PC-9 (cell line): ENCODE data around the gene SEC31A.
"Not testable (repeated sequence)": the region's sequence is repeated elsewhere in the genome, so short reads cannot be mapped to it uniquely, and the experiment has no call there.

Experiments used
- EZH2 ChIP-seq: fragments of 200-600 bp; sonication (generic); IDR thresholded peaks from 2 replicates; pipeline ENCODE4 v1.8.0; 2017; ENCODE audit warnings: antibody characterized with exemption, low read depth
- TF ChIP-seq, protein P1 (sequence below): fragments of 200-600 bp; sonication (generic); conservative IDR thresholded peaks from 2 replicates; pipeline ENCODE4 v1.6.1; 2017; ENCODE audit warnings: mixed run types, antibody characterized with exemption, mild to moderate bottlenecking, moderate library complexity

DNA sequence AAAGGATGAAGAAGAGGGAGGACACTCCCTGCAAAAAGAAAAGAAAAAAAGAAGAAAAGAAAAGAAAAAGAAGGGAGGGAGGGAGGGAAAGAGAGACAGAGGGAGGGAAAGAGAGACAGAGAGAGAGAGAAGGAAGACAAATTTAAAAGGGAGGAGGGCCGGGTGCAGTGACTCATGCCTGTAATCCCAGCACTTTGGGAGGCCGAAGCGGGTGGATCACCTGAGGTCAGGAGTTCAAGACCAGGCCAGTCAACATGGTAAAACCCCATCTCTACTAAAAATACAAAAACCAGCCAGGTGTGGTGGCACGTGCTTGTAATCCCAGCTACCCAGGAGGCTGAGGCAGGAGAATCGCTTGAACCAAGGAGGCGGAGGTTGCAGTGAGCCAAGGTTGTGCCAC is 24.9 kb downstream of the SEC31A start:
- TF ChIP-seq, protein P1, sequence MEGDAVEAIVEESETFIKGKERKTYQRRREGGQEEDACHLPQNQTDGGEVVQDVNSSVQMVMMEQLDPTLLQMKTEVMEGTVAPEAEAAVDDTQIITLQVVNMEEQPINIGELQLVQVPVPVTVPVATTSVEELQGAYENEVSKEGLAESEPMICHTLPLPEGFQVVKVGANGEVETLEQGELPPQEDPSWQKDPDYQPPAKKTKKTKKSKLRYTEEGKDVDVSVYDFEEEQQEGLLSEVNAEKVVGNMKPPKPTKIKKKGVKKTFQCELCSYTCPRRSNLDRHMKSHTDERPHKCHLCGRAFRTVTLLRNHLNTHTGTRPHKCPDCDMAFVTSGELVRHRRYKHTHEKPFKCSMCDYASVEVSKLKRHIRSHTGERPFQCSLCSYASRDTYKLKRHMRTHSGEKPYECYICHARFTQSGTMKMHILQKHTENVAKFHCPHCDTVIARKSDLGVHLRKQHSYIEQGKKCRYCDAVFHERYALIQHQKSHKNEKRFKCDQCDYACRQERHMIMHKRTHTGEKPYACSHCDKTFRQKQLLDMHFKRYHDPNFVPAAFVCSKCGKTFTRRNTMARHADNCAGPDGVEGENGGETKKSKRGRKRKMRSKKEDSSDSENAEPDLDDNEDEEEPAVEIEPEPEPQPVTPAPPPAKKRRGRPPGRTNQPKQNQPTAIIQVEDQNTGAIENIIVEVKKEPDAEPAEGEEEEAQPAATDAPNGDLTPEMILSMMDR = not testable (repeated sequence)
- TF ChIP-seq EZH2 = not testable (repeated sequence)
